Measurements from ENCODE around the gene PTGES3L.
"Not testable (repeated sequence)": the region's sequence is repeated elsewhere in the genome, so short reads cannot be mapped to it uniquely, and the experiment has no call there.

PTGES3L gene

DNA sequence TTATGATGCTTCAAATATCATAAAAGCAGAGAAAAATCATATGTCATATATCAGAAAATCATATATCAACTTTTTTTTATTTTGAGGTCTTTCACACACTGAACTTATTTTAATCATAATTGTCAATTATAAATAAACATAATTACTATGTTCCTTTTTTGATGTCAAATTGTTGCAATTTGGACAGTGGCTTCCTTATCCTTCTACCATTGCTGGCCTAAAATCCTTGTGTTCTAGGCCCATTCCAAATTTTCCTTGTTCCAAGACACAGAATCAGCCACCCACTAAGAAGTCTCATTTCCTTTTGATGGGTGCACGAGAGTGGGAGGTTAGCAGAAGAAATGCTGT lies 50.4 kb downstream of the PTGES3L start:
- Histone ChIP-seq H3K4me2 (ENCODE audit: low read depth, low read length) (no peak overlapping the region), H3K9ac (ENCODE audit: low read length) (no peak overlapping the region), H3F3A (ENCODE audit: insufficient read depth, low read length) (peaks cover 5% of the 10 kb centered on the region; the same call in 1 of the 2 replicates)

DNA sequence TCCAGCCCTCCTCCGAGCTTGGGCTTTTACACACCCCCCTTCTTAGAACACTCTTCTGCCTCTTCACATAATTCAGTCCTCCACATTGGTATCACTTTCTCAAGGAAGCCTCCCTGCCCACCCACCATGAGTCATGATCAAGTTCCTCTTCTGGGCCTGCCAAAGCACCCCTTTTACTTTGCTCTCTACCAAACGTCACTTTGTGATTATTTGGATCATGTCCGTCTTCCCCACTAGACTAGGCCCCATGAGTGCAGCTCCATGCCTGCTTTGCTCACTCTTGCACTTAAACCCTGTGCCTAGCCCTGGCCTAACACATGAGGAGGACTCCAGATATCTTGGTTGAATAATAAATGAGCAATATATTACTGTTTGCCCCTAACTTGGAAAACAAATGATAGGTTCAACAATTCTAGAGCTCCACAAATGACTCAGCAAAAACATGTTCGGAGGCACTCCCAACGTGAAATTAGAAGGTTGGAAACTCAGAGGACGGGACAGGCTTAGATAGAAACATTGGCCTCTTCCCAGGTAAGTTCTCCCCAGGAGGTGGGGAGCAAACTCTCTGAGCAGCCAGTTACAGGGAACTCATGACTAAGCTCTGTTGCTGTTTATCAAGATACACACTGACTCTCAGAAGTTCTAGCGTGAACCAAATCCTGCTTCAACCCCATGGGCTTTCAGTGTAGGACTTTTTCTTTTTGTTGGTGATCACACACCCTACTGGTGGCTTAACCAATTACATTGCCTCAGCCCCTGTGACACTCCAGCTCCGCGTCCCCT lies 51.0 kb downstream of the PTGES3L start:
- TF ChIP-seq EZH2phosphoT487 (IDR thresholded peaks at IDR 0.05; ENCODE audit: low read length), result no peak
- TF ChIP-seq, protein P1, sequence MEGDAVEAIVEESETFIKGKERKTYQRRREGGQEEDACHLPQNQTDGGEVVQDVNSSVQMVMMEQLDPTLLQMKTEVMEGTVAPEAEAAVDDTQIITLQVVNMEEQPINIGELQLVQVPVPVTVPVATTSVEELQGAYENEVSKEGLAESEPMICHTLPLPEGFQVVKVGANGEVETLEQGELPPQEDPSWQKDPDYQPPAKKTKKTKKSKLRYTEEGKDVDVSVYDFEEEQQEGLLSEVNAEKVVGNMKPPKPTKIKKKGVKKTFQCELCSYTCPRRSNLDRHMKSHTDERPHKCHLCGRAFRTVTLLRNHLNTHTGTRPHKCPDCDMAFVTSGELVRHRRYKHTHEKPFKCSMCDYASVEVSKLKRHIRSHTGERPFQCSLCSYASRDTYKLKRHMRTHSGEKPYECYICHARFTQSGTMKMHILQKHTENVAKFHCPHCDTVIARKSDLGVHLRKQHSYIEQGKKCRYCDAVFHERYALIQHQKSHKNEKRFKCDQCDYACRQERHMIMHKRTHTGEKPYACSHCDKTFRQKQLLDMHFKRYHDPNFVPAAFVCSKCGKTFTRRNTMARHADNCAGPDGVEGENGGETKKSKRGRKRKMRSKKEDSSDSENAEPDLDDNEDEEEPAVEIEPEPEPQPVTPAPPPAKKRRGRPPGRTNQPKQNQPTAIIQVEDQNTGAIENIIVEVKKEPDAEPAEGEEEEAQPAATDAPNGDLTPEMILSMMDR (IDR thresholded peaks at IDR 0.05; ENCODE audit: low read length), result peak; percentile 65
- Histone ChIP-seq H3K9ac (ENCODE audit: low read length) (no peak overlapping the region), H3K4me2 (ENCODE audit: low read depth, low read length) (no peak overlapping the region)

More for the DNA sequence above, 50.4 kb downstream of the PTGES3L start:
- no peaks in the 10 kb centered on the region for H3K27me3 ChIP-seq (replicated peaks; ENCODE audit: insufficient read depth, low read length)
- H3K9me3 ChIP-seq (replicated peaks; ENCODE audit: insufficient read depth, low read length), result no peaks in the 10 kb centered on the region
- TF ChIP-seq, protein P1 (IDR thresholded peaks at IDR 0.05; ENCODE audit: low read length), result no peak
- TF ChIP-seq EZH2phosphoT487 (IDR thresholded peaks at IDR 0.05; ENCODE audit: low read length) (no peak), EZH2 (optimal IDR thresholded peaks at IDR 0.05; ENCODE audit: low read depth, low read length) (no peak)
- H3K4me3 ChIP-seq (ENCODE audit: low read length), result no peak overlapping the region
- H3K9me2 ChIP-seq (replicated peaks; ENCODE audit: insufficient read depth, low read length), result no peaks in the 10 kb centered on the region
- DNase-seq, result no peak
- H3K4me1 ChIP-seq (ENCODE audit: low read length), result peaks cover 14% of the 10 kb centered on the region
- H2AFZ ChIP-seq (ENCODE audit: low read length), result no peak overlapping the region
- H3K79me2 ChIP-seq (ENCODE audit: low read length), result no peaks in the 10 kb centered on the region
- H3K27ac ChIP-seq (ENCODE audit: low read length), result no peak overlapping the region
- H3K36me3 ChIP-seq (replicated peaks; ENCODE audit: insufficient read depth, low read length), result no peaks in the 10 kb centered on the region
- no peaks in the 10 kb centered on the region for H4K20me1 ChIP-seq (ENCODE audit: insufficient read depth, low read length)

DNA sequence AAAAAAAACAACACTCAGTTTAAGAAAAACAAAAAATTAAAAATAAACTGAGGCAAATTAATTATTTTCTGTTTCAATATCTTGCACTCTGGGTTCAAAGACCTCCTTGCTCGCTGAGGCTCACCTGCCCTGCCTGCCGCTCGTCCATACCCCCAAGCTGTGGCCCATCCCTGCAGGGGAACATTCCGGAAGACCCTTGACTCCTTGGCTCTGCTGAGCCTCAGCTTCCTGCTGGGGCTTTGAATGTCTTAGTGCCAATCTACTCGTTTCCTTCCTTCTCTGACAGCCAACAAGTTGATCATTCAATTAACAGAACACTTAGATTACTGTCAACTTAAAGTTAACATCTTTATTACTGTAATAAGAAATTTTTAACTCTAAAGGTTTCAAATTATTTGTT lies 55.0 kb downstream of the PTGES3L start:
- Histone ChIP-seq H3K9ac (ENCODE audit: low read length) (no peak overlapping the region), H3K9me3 (replicated peaks; ENCODE audit: insufficient read depth, low read length) (no peaks in the 10 kb centered on the region), H3K4me3 (ENCODE audit: low read length) (no peak overlapping the region), H3K4me1 (ENCODE audit: low read length) (peaks cover 24% of the 10 kb centered on the region), H3F3A (ENCODE audit: insufficient read depth, low read length) (peaks cover 6% of the 10 kb centered on the region; the same call in 1 of the 2 replicates), H3K4me2 (ENCODE audit: low read depth, low read length) (no peak overlapping the region), H4K20me1 (ENCODE audit: insufficient read depth, low read length) (no peaks in the 10 kb centered on the region), H3K79me2 (ENCODE audit: low read length) (no peaks in the 10 kb centered on the region), H2AFZ (ENCODE audit: low read length) (no peak overlapping the region), H3K27me3 (replicated peaks; ENCODE audit: insufficient read depth, low read length) (no peaks in the 10 kb centered on the region), H3K27ac (ENCODE audit: low read length) (no peak overlapping the region), H3K36me3 (replicated peaks; ENCODE audit: insufficient read depth, low read length) (no peaks in the 10 kb centered on the region), H3K9me2 (replicated peaks; ENCODE audit: insufficient read depth, low read length) (no peaks in the 10 kb centered on the region)
- TF ChIP-seq EZH2 (optimal IDR thresholded peaks at IDR 0.05; ENCODE audit: low read depth, low read length), result no peak
- no peak for DNase-seq

More for the DNA sequence above, 51.0 kb downstream of the PTGES3L start:
- peaks cover 5% of the 10 kb centered on the region; the same call in 1 of the 2 replicates for H3F3A ChIP-seq (ENCODE audit: insufficient read depth, low read length)
- no peaks in the 10 kb centered on the region for H3K36me3 ChIP-seq (replicated peaks; ENCODE audit: insufficient read depth, low read length)
- peaks cover 14% of the 10 kb centered on the region for H3K4me1 ChIP-seq (ENCODE audit: low read length)
- H4K20me1 ChIP-seq (ENCODE audit: insufficient read depth, low read length), result no peaks in the 10 kb centered on the region
- H3K4me3 ChIP-seq (ENCODE audit: low read length), result no peak overlapping the region
- no peaks in the 10 kb centered on the region for H3K27me3 ChIP-seq (replicated peaks; ENCODE audit: insufficient read depth, low read length)
- no peaks in the 10 kb centered on the region for H3K9me2 ChIP-seq (replicated peaks; ENCODE audit: insufficient read depth, low read length)
- H3K9me3 ChIP-seq (replicated peaks; ENCODE audit: insufficient read depth, low read length), result no peaks in the 10 kb centered on the region
- H2AFZ ChIP-seq (ENCODE audit: low read length), result peak overlapping the region; percentile 37; the same call in 1 of the 2 replicates
- DNase-seq, result peak; percentile 75
- no peaks in the 10 kb centered on the region for H3K79me2 ChIP-seq (ENCODE audit: low read length)
- H3K27ac ChIP-seq (ENCODE audit: low read length), result no peak overlapping the region

DNA sequence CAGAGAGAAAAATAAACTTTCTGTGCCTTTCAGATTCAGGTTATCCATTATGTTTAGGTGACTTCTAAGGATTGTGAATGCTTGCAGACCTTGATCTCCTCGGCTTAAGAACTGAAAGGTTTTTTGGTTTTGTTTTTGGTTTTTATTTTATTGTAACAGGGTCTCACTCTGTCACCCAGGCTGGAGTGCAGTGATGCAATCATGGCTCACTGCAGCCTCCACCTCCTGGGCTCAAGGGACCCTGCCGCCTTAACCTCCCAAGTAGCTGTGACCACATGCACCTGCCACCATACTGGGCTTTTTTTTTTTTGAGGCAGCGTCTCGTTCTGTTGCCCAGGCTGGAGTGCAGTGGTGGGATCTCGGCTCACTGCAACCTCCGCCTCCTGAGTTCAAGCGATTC lies 56.4 kb downstream of the PTGES3L start:
- not testable (repeated sequence) for DNase-seq; H3K9me2 ChIP-seq (replicated peaks; ENCODE audit: insufficient read depth, low read length); H3K79me2 ChIP-seq (ENCODE audit: low read length); H3K4me3 ChIP-seq (ENCODE audit: low read length); H3K27ac ChIP-seq (ENCODE audit: low read length); H3K36me3 ChIP-seq (replicated peaks; ENCODE audit: insufficient read depth, low read length); H4K20me1 ChIP-seq (ENCODE audit: insufficient read depth, low read length); H3K27me3 ChIP-seq (replicated peaks; ENCODE audit: insufficient read depth, low read length); H3K9ac ChIP-seq (ENCODE audit: low read length); H2AFZ ChIP-seq (ENCODE audit: low read length); H3K4me2 ChIP-seq (ENCODE audit: low read depth, low read length); H3K9me3 ChIP-seq (replicated peaks; ENCODE audit: insufficient read depth, low read length)
- Histone ChIP-seq H3K4me1 (ENCODE audit: low read length) (peaks cover 25% of the 10 kb centered on the region), H3F3A (ENCODE audit: insufficient read depth, low read length) (peaks cover 18% of the 10 kb centered on the region)
